Measurements from ENCODE around the gene SSBP3. TPM values are rescaled to one million over a fixed set of nuclear protein-coding genes. Genes with fewer than 3 reads are reported as not detected.

The SSBP3 gene
- total and polyA plus RNA-seq, 2 of the 13 experiments (the other 11 are each of a cell fraction or from before 2014, with no cell fraction given) = 8.5 to 17.6 TPM

DNA sequence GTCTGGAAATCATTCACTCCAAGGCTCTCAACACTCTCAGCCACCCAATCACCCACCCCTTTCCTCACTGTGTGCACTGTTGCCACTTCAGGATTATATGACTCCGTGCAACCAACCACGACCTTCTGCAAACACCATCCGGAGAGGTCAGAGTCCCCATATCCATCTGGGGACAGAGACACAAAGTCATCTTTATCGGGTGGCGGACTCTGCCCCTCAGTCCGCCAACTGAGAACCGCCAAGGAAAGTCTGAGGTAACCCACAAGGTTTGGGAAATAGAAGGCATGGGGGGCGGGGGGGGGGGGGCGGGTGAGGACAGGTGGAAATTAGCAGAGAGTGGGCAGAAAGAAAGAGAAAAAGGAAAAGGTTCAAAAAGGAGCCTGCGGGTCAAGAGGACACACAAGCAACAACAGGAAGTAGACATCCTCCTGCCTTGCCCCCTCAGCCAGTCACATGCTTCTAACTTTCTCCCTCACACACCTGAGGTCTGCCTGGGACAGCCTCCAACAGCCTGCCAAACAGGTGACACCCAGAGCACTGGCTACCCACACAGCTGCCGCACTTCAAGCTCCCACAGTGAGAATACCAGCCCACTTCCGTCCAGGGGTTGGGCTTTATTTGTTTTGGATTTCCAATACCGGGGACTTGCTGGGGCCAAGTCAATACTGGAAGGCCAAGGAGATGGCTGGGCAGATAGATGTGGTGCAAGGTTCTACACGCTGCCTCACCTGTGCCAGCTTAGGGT, 58.1 kb downstream of the SSBP3 start (continued):
- TF ChIP-seq NR2F6 (IDR thresholded peaks at IDR 0.05) (peak; percentile 76), NR2F6 (CRISPR knock-in tag; IDR thresholded peaks at IDR 0.05) (peak; percentile 83), PHF21A (CRISPR knock-in tag; IDR thresholded peaks at IDR 0.05) (peak; percentile 52; the same call in 1 of the 2 replicates), ZNF703 (CRISPR knock-in tag; IDR thresholded peaks at IDR 0.05; ENCODE audit: borderline replicate concordance) (no peak), ZNF362 (CRISPR knock-in tag; IDR thresholded peaks at IDR 0.05; ENCODE audit: borderline replicate concordance) (no peak), ZBTB2 (CRISPR knock-in tag; IDR thresholded peaks at IDR 0.05; ENCODE audit: low read depth) (no peak), REL (CRISPR knock-in tag; conservative IDR thresholded peaks at IDR 0.05) (no peak), TFAP4 (IDR thresholded peaks at IDR 0.05; ENCODE audit: borderline replicate concordance, low read depth) (peak; percentile 53; the same call in 1 of the 2 replicates), PREB (CRISPR knock-in tag; IDR thresholded peaks at IDR 0.05) (no peak), RXRA (CRISPR knock-in tag; IDR thresholded peaks at IDR 0.05) (peak; percentile 20; the same call in 1 of the 2 replicates), HDAC1 (CRISPR knock-in tag; IDR thresholded peaks at IDR 0.05) (peak; percentile 35; the same call in 1 of the 2 replicates), ZNF549 (CRISPR knock-in tag; IDR thresholded peaks at IDR 0.05) (no peak), SOX5 (CRISPR knock-in tag; IDR thresholded peaks at IDR 0.05; ENCODE audit: borderline replicate concordance) (peak; percentile 45; the same call in 1 of the 2 replicates), SNAPC2 (CRISPR knock-in tag; IDR thresholded peaks at IDR 0.05) (no peak), MTF2 (CRISPR knock-in tag; IDR thresholded peaks at IDR 0.05; ENCODE audit: borderline replicate concordance) (no peak), TEAD2 (CRISPR knock-in tag; IDR thresholded peaks at IDR 0.05) (no peak), ZNF501 (CRISPR knock-in tag; IDR thresholded peaks at IDR 0.05) (0 out of 2 replicates have a peak, but pooled peaks have one; percentile 25), ZNF333 (CRISPR knock-in tag; IDR thresholded peaks at IDR 0.05; ENCODE audit: borderline replicate concordance) (no peak), FOXA3 (CRISPR knock-in tag; IDR thresholded peaks at IDR 0.05) (peak; percentile 63), ZNF329 (CRISPR knock-in tag; IDR thresholded peaks at IDR 0.05; ENCODE audit: low read depth) (no peak), SMARCC2 (IDR thresholded peaks at IDR 0.05) (no peak), ZNF879 (CRISPR knock-in tag; IDR thresholded peaks at IDR 0.05) (no peak)
- TF ChIP-seq, protein P1, sequence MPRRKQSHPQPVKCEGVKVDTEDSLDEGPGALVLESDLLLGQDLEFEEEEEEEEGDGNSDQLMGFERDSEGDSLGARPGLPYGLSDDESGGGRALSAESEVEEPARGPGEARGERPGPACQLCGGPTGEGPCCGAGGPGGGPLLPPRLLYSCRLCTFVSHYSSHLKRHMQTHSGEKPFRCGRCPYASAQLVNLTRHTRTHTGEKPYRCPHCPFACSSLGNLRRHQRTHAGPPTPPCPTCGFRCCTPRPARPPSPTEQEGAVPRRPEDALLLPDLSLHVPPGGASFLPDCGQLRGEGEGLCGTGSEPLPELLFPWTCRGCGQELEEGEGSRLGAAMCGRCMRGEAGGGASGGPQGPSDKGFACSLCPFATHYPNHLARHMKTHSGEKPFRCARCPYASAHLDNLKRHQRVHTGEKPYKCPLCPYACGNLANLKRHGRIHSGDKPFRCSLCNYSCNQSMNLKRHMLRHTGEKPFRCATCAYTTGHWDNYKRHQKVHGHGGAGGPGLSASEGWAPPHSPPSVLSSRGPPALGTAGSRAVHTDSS (CRISPR knock-in tag; conservative IDR thresholded peaks at IDR 0.05) = no peak
- TF ChIP-seq, protein P2, sequence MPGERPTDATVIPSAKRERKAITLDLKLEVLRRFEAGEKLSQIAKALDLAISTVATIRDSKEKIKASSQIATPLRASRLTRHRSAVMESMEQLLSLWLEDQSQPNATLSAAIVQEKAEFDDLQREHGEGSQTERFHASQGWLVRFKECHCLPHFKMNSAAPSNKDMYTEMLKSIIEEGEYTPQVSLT (CRISPR knock-in tag; IDR thresholded peaks at IDR 0.05; ENCODE audit: borderline replicate concordance, low read depth) = no peak
